Caco-2 (cell line): Measurements from ENCODE around the gene KMT5C. TPM values are rescaled to one million over a fixed set of nuclear protein-coding genes. Genes with fewer than 3 reads are reported as not detected.

ENCODE experiments used
- BruUV-seq: library from RNA; stranded (reverse); fragments of 400-500 nt; replicated peaks from 2 replicates; lab custom pipeline; 2021; lab: Mats Ljungman, UMichigan
- CTCF ChIA-PET: fragments of 300-600 bp; sonication (Branson Sonifier 250); formaldehyde crosslinking; loops from one replicate; lab custom pipeline; 2022; ENCODE audit warnings: antibody characterized with exemption; lab: Charles Lee
- POLR2A ChIA-PET: fragments of 300-600 bp; sonication (Branson Sonifier 250); formaldehyde crosslinking; loops from one replicate; lab custom pipeline; 2022; ENCODE audit warnings: antibody characterized with exemption; lab: Charles Lee
- DNase-seq, 2 experiments: peaks; one replicate each; pipeline versions ENCODE4 v3.0.0 to v3.0.0-alpha.2; 2020 to 2022
- H3K27me3 ChIP-seq: replicated peaks from 2 replicates; pipeline ENCODE4 v1.6.0; 2011; ENCODE audit warnings: low read length; ENCODE audit not compliant: control insufficient read depth, insufficient read depth
- H3K36me3 ChIP-seq: 2 replicates; pipeline ENCODE4 v1.5.1; 2011; ENCODE audit warnings: low read length; ENCODE audit not compliant: control insufficient read depth, insufficient read depth
- H3K4me1 ChIP-seq: fragments of 250-450 bp; sonication (Bioruptor Pico); 2 replicates; pipeline ENCODE4 v1.5.1; 2020; ENCODE audit warnings: mild to moderate bottlenecking
- H3K4me3 ChIP-seq: 2 replicates; pipeline ENCODE4 v1.5.1; 2011; ENCODE audit warnings: low read depth, mild to moderate bottlenecking, control low read depth, low read length
- H3K9me3 ChIP-seq: fragments of 250-450 bp; sonication (Bioruptor Pico); 2 replicates; pipeline ENCODE4 v1.5.1; 2020; ENCODE audit warnings: mild to moderate bottlenecking, moderate library complexity
- H3K27ac Mint-ChIP-seq: one replicate; pipeline ENCODE4 v1.8.0; 2022; ENCODE audit warnings: mixed read lengths; ENCODE audit not compliant: unreplicated experiment
- H3K27me3 Mint-ChIP-seq: one replicate; pipeline ENCODE4 v1.8.0; 2022; ENCODE audit warnings: mixed read lengths; ENCODE audit not compliant: insufficient read depth, unreplicated experiment
- H3K36me3 Mint-ChIP-seq: one replicate; pipeline ENCODE4 v1.8.0; 2022; ENCODE audit warnings: mild to moderate bottlenecking, mixed read lengths; ENCODE audit not compliant: insufficient read depth, unreplicated experiment
- H3K4me1 Mint-ChIP-seq: one replicate; pipeline ENCODE4 v1.8.0; 2022; ENCODE audit warnings: low read depth, mixed read lengths; ENCODE audit not compliant: unreplicated experiment
- H3K4me3 Mint-ChIP-seq: one replicate; pipeline ENCODE4 v1.8.0; 2022; ENCODE audit warnings: mild to moderate bottlenecking, moderate library complexity, mixed read lengths; ENCODE audit not compliant: unreplicated experiment
- H3K9me3 Mint-ChIP-seq: one replicate; pipeline ENCODE4 v1.8.0; 2022; ENCODE audit warnings: mixed read lengths; ENCODE audit not compliant: unreplicated experiment
- intact Hi-C: fragments of 100-400 bp; cut with micrococcal nuclease; formaldehyde crosslinking; loops from one replicate; pipeline ENCODE4 v1.10.0; 2022; ENCODE audit not compliant: unreplicated experiment
- total RNA-seq: library from RNA; stranded (reverse); gene quantifications from 2 replicates; pipeline ENCODE4 v1.2.3, GENCODE V29; 2022
- TF ChIP-seq, protein P1 (sequence below), 2 experiments: fragments of 200-600 bp in 1 of 2; IDR thresholded peaks; 1 replicate in 1 of 2; 2 replicates in 1 of 2; pipeline versions ENCODE4 v1.5.1 to v1.8.0; 2011 to 2022; ENCODE audit warnings: antibody characterized with exemption in 1 of 2, control low read depth in 1 of 2, inconsistent platforms in 1 of 2, low read depth in 1 of 2, low read length in 1 of 2, mild to moderate bottlenecking in 1 of 2, moderate library complexity in 1 of 2; ENCODE audit not compliant: insufficient read depth in 1 of 2, severe bottlenecking in 1 of 2, unreplicated experiment in 1 of 2

Gene KMT5C
- total RNA-seq, 1 experiment from 2014 or later: 26.3 TPM

DNA sequence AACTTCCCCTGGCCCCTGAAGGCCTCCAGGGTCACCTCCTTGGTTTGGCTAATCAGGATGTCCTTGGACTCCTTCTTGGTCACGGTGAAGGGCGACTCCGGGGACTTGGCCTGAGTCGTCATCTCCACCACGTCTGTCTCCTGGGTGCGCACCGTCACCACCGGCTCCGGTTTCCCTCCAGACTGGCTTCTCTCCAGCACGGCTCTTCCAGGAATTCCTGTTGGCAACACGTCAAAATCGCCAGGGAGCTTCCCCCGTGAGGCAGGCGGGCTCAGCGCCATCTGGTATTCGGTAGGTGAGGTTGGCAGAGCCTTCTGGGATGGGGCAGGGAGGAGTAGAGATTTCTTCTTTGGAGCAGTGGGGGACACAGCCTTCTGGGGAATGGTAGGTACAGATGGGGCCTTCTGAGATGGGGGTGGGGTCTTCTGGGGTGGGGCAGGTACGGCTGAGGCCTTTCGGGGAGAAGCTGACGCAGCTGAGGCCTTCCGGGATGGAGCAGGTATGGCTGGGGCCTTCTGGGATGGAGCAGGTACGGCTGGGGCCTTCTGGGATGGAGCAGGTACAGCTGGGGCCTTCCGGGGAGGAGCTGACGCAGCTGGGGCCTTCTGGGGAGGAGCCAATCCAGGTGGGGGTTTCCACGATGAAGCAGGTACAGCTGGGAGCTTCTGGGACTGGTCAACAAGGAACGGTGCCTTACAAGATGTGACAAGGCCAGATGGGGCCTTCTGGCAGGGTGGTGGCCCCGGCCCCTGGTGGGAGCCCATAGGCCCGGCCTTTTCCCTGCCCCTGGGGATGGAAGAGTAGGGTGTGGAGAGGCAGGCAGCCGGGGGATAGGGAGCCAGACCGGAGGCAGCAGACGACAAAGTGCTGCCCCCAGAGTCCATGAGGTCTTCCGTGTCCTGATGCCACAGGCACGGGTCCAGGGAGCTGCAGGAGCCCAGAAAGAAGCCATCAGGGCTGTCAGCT, 19.6 kb downstream of the KMT5C start:
- no TSS peak for BruUV-seq
- Histone ChIP-seq H3K27me3 (no peaks in the 10 kb centered on the region), H3K4me3 (no peak overlapping the region), H3K9me3 (no peaks in the 10 kb centered on the region), H3K36me3 (no peaks in the 10 kb centered on the region), H3K4me1 (0 out of 2 replicates have a peak, but pooled peaks cover 3% of the 10 kb centered on the region)
- intact Hi-C loops: no loop called here
- no peak for DNase-seq
- no peaks in the 10 kb centered on the region for H3K4me1 Mint-ChIP-seq
- POLR2A ChIA-PET: interaction anchor here (1.3 kb wide), 1 partner anchor 20 kb away, joined by 6 read pairs; the partner anchor contains the start of gene KMT5C
- H3K36me3 Mint-ChIP-seq: no peaks in the 10 kb centered on the region
- no peak overlapping the region for H3K27ac Mint-ChIP-seq
- TF ChIP-seq, protein P1, sequence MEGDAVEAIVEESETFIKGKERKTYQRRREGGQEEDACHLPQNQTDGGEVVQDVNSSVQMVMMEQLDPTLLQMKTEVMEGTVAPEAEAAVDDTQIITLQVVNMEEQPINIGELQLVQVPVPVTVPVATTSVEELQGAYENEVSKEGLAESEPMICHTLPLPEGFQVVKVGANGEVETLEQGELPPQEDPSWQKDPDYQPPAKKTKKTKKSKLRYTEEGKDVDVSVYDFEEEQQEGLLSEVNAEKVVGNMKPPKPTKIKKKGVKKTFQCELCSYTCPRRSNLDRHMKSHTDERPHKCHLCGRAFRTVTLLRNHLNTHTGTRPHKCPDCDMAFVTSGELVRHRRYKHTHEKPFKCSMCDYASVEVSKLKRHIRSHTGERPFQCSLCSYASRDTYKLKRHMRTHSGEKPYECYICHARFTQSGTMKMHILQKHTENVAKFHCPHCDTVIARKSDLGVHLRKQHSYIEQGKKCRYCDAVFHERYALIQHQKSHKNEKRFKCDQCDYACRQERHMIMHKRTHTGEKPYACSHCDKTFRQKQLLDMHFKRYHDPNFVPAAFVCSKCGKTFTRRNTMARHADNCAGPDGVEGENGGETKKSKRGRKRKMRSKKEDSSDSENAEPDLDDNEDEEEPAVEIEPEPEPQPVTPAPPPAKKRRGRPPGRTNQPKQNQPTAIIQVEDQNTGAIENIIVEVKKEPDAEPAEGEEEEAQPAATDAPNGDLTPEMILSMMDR (IDR thresholded peaks at IDR 0.05; ENCODE audit: insufficient read depth in 1 of 2, low read depth in 1 of 2, low read length in 1 of 2, severe bottlenecking in 1 of 2, unreplicated experiment in 1 of 2): no peak
- CTCF ChIA-PET: no interaction called here
- no peak overlapping the region for H3K4me3 Mint-ChIP-seq
- H3K27me3 Mint-ChIP-seq: peaks cover 6% of the 10 kb centered on the region
- no peaks in the 10 kb centered on the region for H3K9me3 Mint-ChIP-seq

DNA sequence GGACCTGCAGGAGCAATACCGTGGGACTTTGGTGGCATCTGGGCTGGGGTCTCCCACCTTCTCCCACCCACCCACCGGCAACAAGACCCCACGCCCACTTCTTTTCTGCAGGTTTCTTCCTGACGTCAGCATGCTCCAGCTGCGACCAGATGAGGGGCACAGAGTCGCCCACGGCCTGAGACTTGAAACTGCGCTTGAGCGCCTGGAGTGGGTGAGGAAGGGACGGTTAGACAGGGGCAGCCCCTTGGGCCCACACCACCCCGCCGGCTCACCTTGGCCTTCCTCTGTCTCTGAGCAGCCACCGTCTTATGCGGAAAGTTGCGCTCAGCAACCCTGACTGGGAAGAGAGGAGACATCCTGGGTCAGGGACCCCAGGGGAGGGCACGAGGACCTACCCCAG, 21.2 kb downstream of the KMT5C start:
- TF ChIP-seq, protein P1 (IDR thresholded peaks at IDR 0.05; ENCODE audit: insufficient read depth in 1 of 2, low read depth in 1 of 2, low read length in 1 of 2, severe bottlenecking in 1 of 2, unreplicated experiment in 1 of 2): no peak
- H3K27ac Mint-ChIP-seq: no peak overlapping the region
- CTCF ChIA-PET: no interaction called here
- no peaks in the 10 kb centered on the region for H3K36me3 ChIP-seq
- H3K4me1 ChIP-seq: no peaks in the 10 kb centered on the region
- H3K9me3 ChIP-seq: no peaks in the 10 kb centered on the region
- H3K9me3 Mint-ChIP-seq: no peaks in the 10 kb centered on the region
- no peak for DNase-seq
- no peak overlapping the region for H3K4me3 Mint-ChIP-seq
- H3K27me3 Mint-ChIP-seq: peaks cover 6% of the 10 kb centered on the region
- intact Hi-C loops: no loop called here
- BruUV-seq: no TSS peak
- H3K27me3 ChIP-seq: no peaks in the 10 kb centered on the region
- no peaks in the 10 kb centered on the region for H3K36me3 Mint-ChIP-seq
- no peaks in the 10 kb centered on the region for H3K4me1 Mint-ChIP-seq
- POLR2A ChIA-PET: no interaction called here
- no peak overlapping the region for H3K4me3 ChIP-seq

- POLR2A ChIA-PET: no interaction called here
- Histone ChIP-seq H3K36me3 (no peaks in the 10 kb centered on the region), H3K9me3 (no peaks in the 10 kb centered on the region), H3K4me3 (no peak overlapping the region), H3K4me1 (no peaks in the 10 kb centered on the region), H3K27me3 (no peaks in the 10 kb centered on the region)
- CTCF ChIA-PET: no interaction called here
- no peaks in the 10 kb centered on the region for H3K9me3 Mint-ChIP-seq
- H3K36me3 Mint-ChIP-seq: no peaks in the 10 kb centered on the region
- no peak overlapping the region for H3K27ac Mint-ChIP-seq
- DNase-seq: no peak
- no peaks in the 10 kb centered on the region for H3K4me1 Mint-ChIP-seq
- peaks cover 1% of the 10 kb centered on the region for H3K27me3 Mint-ChIP-seq
- no peak overlapping the region for H3K4me3 Mint-ChIP-seq
- TF ChIP-seq, protein P1 (IDR thresholded peaks at IDR 0.05; ENCODE audit: insufficient read depth in 1 of 2, low read depth in 1 of 2, low read length in 1 of 2, severe bottlenecking in 1 of 2, unreplicated experiment in 1 of 2): no peak
- BruUV-seq: no TSS peak
- intact Hi-C loops: no loop called here
These were observed 22.7 kb downstream of the KMT5C start for GRCh38 chr19:55362174-55362989.
